HTR-8/SVneo (cell line): ENCODE data around the gene COX17.

ENCODE experiments used
- DNase-seq: peaks from one replicate; pipeline ENCODE4 v3.0.0; 2011; ENCODE audit warnings: low spot score, mixed read lengths; ENCODE audit not compliant: insufficient read length
- FAIRE-seq: peaks from 2 replicates; lab custom pipeline; 2011; peaks lifted over from hg19 to GRCh38; lab: Jason Lieb, UNC

COX17 gene

GRCh38 chr3:119628390-119628789 is 48.8 kb downstream of the COX17 start:
- DNase-seq (no peak), FAIRE-seq (no peak)

- FAIRE-seq (no peak), DNase-seq (no peak)
Observed at GRCh38 chr3:119627461-119627860, 49.7 kb downstream of the COX17 start.

GRCh38 chr3:119626196-119626595 is 51.0 kb downstream of the COX17 start:
- DNase-seq: no peak
- FAIRE-seq: no peak

GRCh38 chr3:119625451-119626153 is 51.6 kb downstream of the COX17 start:
- FAIRE-seq (no peak), DNase-seq (no peak)

GRCh38 chr3:119624002-119624720 is 53.0 kb downstream of the COX17 start:
- DNase-seq (no peak), FAIRE-seq (no peak)

GRCh38 chr3:119620899-119621298 is 56.3 kb downstream of the COX17 start:
- DNase-seq: no peak
- no peak for FAIRE-seq
